Stomach (tissue), 9 donors: Measurements from ENCODE around the gene SPEM2. TPM values are rescaled to one million over a fixed set of nuclear protein-coding genes. Genes with fewer than 3 reads are reported as not detected.
A peak's percentile ranks its signal among the peaks of the same experiment; 100 is the strongest.

Source experiments
- DNase-seq, 2 donors: peaks; one replicate each; pipeline versions ENCODE4 v3.0.0 to v3.0.0-alpha.2; 2013 to 2019
- H3K27ac ChIP-seq, 5 donors: fragments of 200-600 bp in 4 of 5; sonication (generic) in 4 of 5; one replicate each; pipeline ENCODE4 v1.5.1; 2013 to 2019; ENCODE audit warnings: mild to moderate bottlenecking in 1 of 5, moderate library complexity in 1 of 5
- H3K27me3 ChIP-seq, 3 donors: fragments of 200-600 bp; sonication (generic); one replicate each; pipeline ENCODE4 v1.5.1; 2017 to 2019; ENCODE audit warnings: mixed run types in 1 of 3
- H3K36me3 ChIP-seq, 4 donors: fragments of 200-600 bp; sonication (generic); 1 replicate in 3 of 4; 2 replicates in 1 of 4; pipeline ENCODE4 v1.5.1; 2016 to 2019
- H3K4me1 ChIP-seq, 4 donors: fragments of 200-600 bp; sonication (generic); one replicate each; pipeline ENCODE4 v1.5.1; 2016 to 2019
- H3K4me3 ChIP-seq, 4 donors: fragments of 200-600 bp; sonication (generic) in 3 of 4; one replicate each; pipeline ENCODE4 v1.5.1; 2016 to 2019; ENCODE audit warnings: mild to moderate bottlenecking in 1 of 4
- H3K9me3 ChIP-seq, 4 donors: fragments of 200-600 bp; sonication (generic); one replicate each; pipeline ENCODE4 v1.5.1; 2016 to 2019
- CTCF ChIP-seq, 7 experiments: fragments of 450-650 bp in 4 of 7; fragments of 200-600 bp in 3 of 7; sonication (generic) in 3 of 7; IDR thresholded peaks; one replicate each; pipeline ENCODE4 v1.5.1; 2016 to 2019; ENCODE audit warnings: antibody characterized with exemption in 7 of 7, control low read depth in 2 of 7, mild to moderate bottlenecking in 1 of 7
- EP300 ChIP-seq: sonication (generic); formaldehyde crosslinking; IDR thresholded peaks from one replicate; pipeline ENCODE4 v1.6.1; 2017; ENCODE audit warnings: antibody characterized with exemption
- POLR2A ChIP-seq, 4 donors: fragments of 450-650 bp; IDR thresholded peaks; one replicate each; pipeline ENCODE4 v1.6.1; 2016; ENCODE audit warnings: antibody characterized with exemption in 4 of 4, control low read depth in 2 of 4, mild to moderate bottlenecking in 1 of 4, moderate library complexity in 1 of 4
- POLR2AphosphoS5 ChIP-seq, 3 donors: sonication (generic); formaldehyde crosslinking; IDR thresholded peaks; one replicate each; pipeline ENCODE4 v1.6.1; 2016; ENCODE audit warnings: antibody characterized with exemption in 3 of 3
- WGBS, 5 donors: extraction: QIAGEN DNeasy Blood & Tissue Kit in 3 of 5; methylation state at CpG; one replicate each; pipeline versions ENCODE4 v1.1.5 to v1.1.7; 2013 to 2018; 5-methylcytosine and 5-hydroxymethylcytosine counted together
- intact Hi-C: fragments of 100-400 bp; cut with DNase I; formaldehyde crosslinking; loops from one replicate; pipeline ENCODE4 v1.15.1; 2023; ENCODE audit warnings: low total_unique reads
- polyA plus RNA-seq, 3 donors: library from polyadenylated mRNA; stranded (reverse); fragments of 200-250 nt; gene quantifications; one replicate each; pipeline ENCODE4 v1.2.3, GENCODE V29; 2013
- total RNA-seq, 5 donors: library from RNA; depleted of rRNA; stranded (reverse); fragments of >200 nt; gene quantifications; one replicate each; pipeline versions ENCODE4 v1.1.0 to v1.2.3, GENCODE V29; 2014 to 2016
- donor health status: healthy with polysubstance abuse.
- donor health status: Bipolar disorder and iron deficiency.
- donor health status: healthy.

SPEM2 gene
- total and polyA plus RNA-seq, 8 donors = not detected

- H3K9me3 ChIP-seq = no peaks in the 10 kb centered on the region
- peak in 2 of 3 donors; percentile 36 to 52 for TF ChIP-seq POLR2AphosphoS5 (IDR thresholded peaks at IDR 0.05)
- no peak for TF ChIP-seq POLR2A (IDR thresholded peaks at IDR 0.05)
- H3K27me3 ChIP-seq = no peaks in the 10 kb centered on the region
- peaks cover 48 to 85% (median 72%) of the 10 kb centered on the region in 4 donors for H3K4me1 ChIP-seq
- H3K36me3 ChIP-seq = no peaks in the 10 kb centered on the region
- peak in 1 of 2 donors; percentile 72 for DNase-seq
- H3K4me3 ChIP-seq = no peak overlapping the region
- 57 to 66% (median 65%) methylated on average over 15 of the region's 15 CpGs for WGBS, 5 donors
- intact Hi-C loops = loop anchor here (5.0 kb wide), 1 partner anchor 39 kb away; the partner anchor contains the start of genes FGF11 and TMEM102
- peak overlapping the region in 4 of 5 donors; percentile 97 to 100 (median 100) for H3K27ac ChIP-seq
These were observed 50.5 kb downstream of the SPEM2 start for GRCh38 chr17:7475764-7476422.

GRCh38 chr17:7476494-7476893 is 51.1 kb downstream of the SPEM2 start:
- H3K27ac ChIP-seq = peak overlapping the region in 4 of 5 donors; percentile 97 to 100 (median 100)
- WGBS, 5 donors = 30 to 35% (median 32%) methylated on average over 3 of the region's 3 CpGs
- peak overlapping the region in 1 of 4 donors; percentile 92 for H3K4me3 ChIP-seq

GRCh38 chr17:7476951-7477350 is 51.5 kb downstream of the SPEM2 start:
- Histone ChIP-seq H3K27ac (peak overlapping the region in 4 of 5 donors; percentile 97 to 100 (median 100)), H3K4me3 (peak overlapping the region in 2 of 4 donors; percentile 87 to 92), H3K4me1 (peaks cover 42 to 85% (median 65%) of the 10 kb centered on the region in 4 donors), H3K36me3 (no peaks in the 10 kb centered on the region), H3K27me3 (no peaks in the 10 kb centered on the region), H3K9me3 (no peaks in the 10 kb centered on the region)
- DNase-seq = no peak
- TF ChIP-seq CTCF (IDR thresholded peaks at IDR 0.05) = no peak
- TF ChIP-seq EP300 = no peak
- TF ChIP-seq POLR2A (IDR thresholded peaks at IDR 0.05) = no peak
- 79 to 90% (median 86%) methylated on average over 4 to 5 of the region's 5 CpGs for WGBS, 5 donors
- intact Hi-C loops = loop anchor here (5.0 kb wide), 1 partner anchor 40 kb away; the partner anchor contains the start of genes FGF11 and TMEM102

More at GRCh38 chr17:7476494-7476893, 51.1 kb downstream of the SPEM2 start:
- Histone ChIP-seq H3K4me1 (peaks cover 46 to 85% (median 68%) of the 10 kb centered on the region in 4 donors), H3K36me3 (no peaks in the 10 kb centered on the region), H3K27me3 (no peaks in the 10 kb centered on the region), H3K9me3 (no peaks in the 10 kb centered on the region)
- TF ChIP-seq CTCF (IDR thresholded peaks at IDR 0.05) (no peak), POLR2AphosphoS5 (IDR thresholded peaks at IDR 0.05) (no peak)
- intact Hi-C loops = loop anchor here (5.0 kb wide), 1 partner anchor 39 kb away; the partner anchor contains the start of genes FGF11 and TMEM102
- no peak for DNase-seq

Other genes with a start within 250 kb of the SPEM2 start
Only the 30 nearest of the 39 such genes appear.
- gene GABARAP, start 183.2 kb upstream of the SPEM2 start, total RNA-seq = 100 to 1,000 TPM; 111 to 419 (median 206) TPM
- 1,000 to 10,000 TPM in 1 of 3 donors, 100 to 1,000 TPM in 2; 773 to 1,252 (median 934) TPM for gene GABARAP, start 183.2 kb upstream of the SPEM2 start, polyA plus RNA-seq
- 10 to 100 TPM; 23.9 to 82.8 (median 54.0) TPM for gene CTDNEP1, start 173.9 kb upstream of the SPEM2 start, total RNA-seq
- gene CTDNEP1, start 173.9 kb upstream of the SPEM2 start, polyA plus RNA-seq = 10 to 100 TPM; 71.8 to 85.1 (median 75.9) TPM
- 10 to 100 TPM in 3 of 5 donors, 1 to 10 TPM in 1, not detected in 1; 8.4 to 19.5 (median 13.6) TPM for gene ELP5, start 173.4 kb upstream of the SPEM2 start, total RNA-seq
- gene ELP5, start 173.4 kb upstream of the SPEM2 start, polyA plus RNA-seq = 10 to 100 TPM; 24.4 to 45.2 (median 28.5) TPM
- gene CLDN7, start 163.1 kb upstream of the SPEM2 start, total RNA-seq = 100 to 1,000 TPM in 1 of 5 donors, 10 to 100 TPM in 2, 1 to 10 TPM in 2; 1.8 to 829 (median 17.4) TPM
- 100 to 1,000 TPM in 1 of 3 donors, 1 to 10 TPM in 2; 3.1 to 114 (median 9.9) TPM for gene CLDN7, start 163.1 kb upstream of the SPEM2 start, polyA plus RNA-seq
- 10 to 100 TPM in 2 of 5 donors, 1 to 10 TPM in 3; 3.5 to 26.6 (median 7.0) TPM for gene SLC2A4, start 143.9 kb upstream of the SPEM2 start, total RNA-seq
- gene SLC2A4, start 143.9 kb upstream of the SPEM2 start, polyA plus RNA-seq = 10 to 100 TPM in 1 of 3 donors, 1 to 10 TPM in 1, under 1 TPM in 1; 0.92 to 15.9 (median 1.4) TPM
- gene YBX2, start 131.0 kb upstream of the SPEM2 start, total RNA-seq = 10 to 100 TPM in 1 of 5 donors, 1 to 10 TPM in 1, under 1 TPM in 2, not detected in 1; 0.43 to 72.4 (median 1.1) TPM
- gene YBX2, start 131.0 kb upstream of the SPEM2 start, polyA plus RNA-seq = 1 to 10 TPM; 1.2 to 6.5 (median 1.8) TPM
- 100 to 1,000 TPM in 4 of 5 donors, 10 to 100 TPM in 1; 86.9 to 189 (median 137) TPM for gene EIF5A, start 118.0 kb upstream of the SPEM2 start, total RNA-seq
- 100 to 1,000 TPM; 341 to 438 (median 394) TPM for gene EIF5A, start 118.0 kb upstream of the SPEM2 start, polyA plus RNA-seq
- 10 to 100 TPM; 23.9 to 91.6 (median 55.9) TPM for gene GPS2, start 110.3 kb upstream of the SPEM2 start, total RNA-seq
- gene GPS2, start 110.3 kb upstream of the SPEM2 start, polyA plus RNA-seq = 10 to 100 TPM; 74.3 to 84.9 (median 79.7) TPM
- 10 to 100 TPM; 17.8 to 84.0 (median 36.4) TPM for gene NEURL4, start 96.3 kb upstream of the SPEM2 start, total RNA-seq
- 10 to 100 TPM in 2 of 3 donors, 1 to 10 TPM in 1; 6.9 to 22.2 (median 15.6) TPM for gene NEURL4, start 96.3 kb upstream of the SPEM2 start, polyA plus RNA-seq
- gene ACAP1, start 89.1 kb upstream of the SPEM2 start, total RNA-seq = 10 to 100 TPM in 4 of 5 donors, 1 to 10 TPM in 1; 8.3 to 33.3 (median 14.7) TPM
- gene ACAP1, start 89.1 kb upstream of the SPEM2 start, polyA plus RNA-seq = 1 to 10 TPM; 4.4 to 6.4 (median 6.2) TPM
- gene KCTD11, start 73.5 kb upstream of the SPEM2 start, total RNA-seq = 10 to 100 TPM in 1 of 5 donors, 1 to 10 TPM in 3, under 1 TPM in 1; 0.58 to 11.0 (median 3.5) TPM
- 10 to 100 TPM in 1 of 3 donors, 1 to 10 TPM in 2; 8.9 to 14.1 (median 9.4) TPM for gene KCTD11, start 73.5 kb upstream of the SPEM2 start, polyA plus RNA-seq
- not detected for gene TMEM95, start 70.5 kb upstream of the SPEM2 start, total RNA-seq
- gene TMEM95, start 70.5 kb upstream of the SPEM2 start, polyA plus RNA-seq = not detected
- 10 to 100 TPM in 3 of 5 donors, 1 to 10 TPM in 2; 5.7 to 37.1 (median 22.2) TPM for gene TNK1, start 44.5 kb upstream of the SPEM2 start, total RNA-seq
- gene TNK1, start 44.5 kb upstream of the SPEM2 start, polyA plus RNA-seq = 10 to 100 TPM in 1 of 3 donors, 1 to 10 TPM in 2; 6.0 to 12.1 (median 7.8) TPM
- 100 to 1,000 TPM in 1 of 5 donors, 10 to 100 TPM in 2, 1 to 10 TPM in 1, not detected in 1; 7.9 to 101 (median 29.6) TPM for gene PLSCR3, start 31.1 kb upstream of the SPEM2 start, total RNA-seq
- 10 to 100 TPM; 21.9 to 27.1 (median 24.4) TPM for gene PLSCR3, start 31.1 kb upstream of the SPEM2 start, polyA plus RNA-seq
- gene TMEM256, start 21.5 kb upstream of the SPEM2 start, total RNA-seq = 100 to 1,000 TPM in 2 of 5 donors, 10 to 100 TPM in 2, not detected in 1; 39.8 to 347 (median 161) TPM
- gene TMEM256, start 21.5 kb upstream of the SPEM2 start, polyA plus RNA-seq = 100 to 1,000 TPM; 189 to 282 (median 279) TPM
- 10 to 100 TPM in 3 of 5 donors, 1 to 10 TPM in 2; 4.6 to 42.0 (median 13.8) TPM for gene NLGN2, start 17.8 kb upstream of the SPEM2 start, total RNA-seq
- 1 to 10 TPM; 1.7 to 7.9 (median 1.8) TPM for gene NLGN2, start 17.8 kb upstream of the SPEM2 start, polyA plus RNA-seq
- not detected for gene SPEM1, start 5.3 kb upstream of the SPEM2 start, total RNA-seq
- under 1 TPM in 1 of 3 donors, not detected in 2; 0.20 TPM for gene SPEM1, start 5.3 kb upstream of the SPEM2 start, polyA plus RNA-seq
- not detected for gene SPEM3, start 3.2 kb downstream of the SPEM2 start, total RNA-seq
- not detected for gene SPEM3, start 3.2 kb downstream of the SPEM2 start, polyA plus RNA-seq
- 10 to 100 TPM in 2 of 5 donors, 1 to 10 TPM in 2, not detected in 1; 1.3 to 48.4 (median 9.0) TPM for gene TMEM102, start 9.8 kb downstream of the SPEM2 start, total RNA-seq
- gene TMEM102, start 9.8 kb downstream of the SPEM2 start, polyA plus RNA-seq = 1 to 10 TPM; 4.5 to 7.9 (median 6.4) TPM
- gene FGF11, start 13.9 kb downstream of the SPEM2 start, total RNA-seq = 10 to 100 TPM in 1 of 5 donors, under 1 TPM in 1, not detected in 3; 0.37 to 15.6 TPM
- 1 to 10 TPM in 1 of 3 donors, under 1 TPM in 1, not detected in 1; 0.50 to 2.9 TPM for gene FGF11, start 13.9 kb downstream of the SPEM2 start, polyA plus RNA-seq
- 1 to 10 TPM in 3 of 5 donors, not detected in 2; 1.8 to 6.4 (median 4.2) TPM for gene CHRNB1, start 19.4 kb downstream of the SPEM2 start, total RNA-seq
- 10 to 100 TPM in 2 of 3 donors, 1 to 10 TPM in 1; 9.2 to 12.0 (median 10.7) TPM for gene CHRNB1, start 19.4 kb downstream of the SPEM2 start, polyA plus RNA-seq
- gene ZBTB4, start 54.0 kb downstream of the SPEM2 start, total RNA-seq = 10 to 100 TPM; 15.8 to 31.5 (median 29.0) TPM
- gene ZBTB4, start 54.0 kb downstream of the SPEM2 start, polyA plus RNA-seq = 10 to 100 TPM; 16.3 to 18.0 (median 17.9) TPM
- not detected for gene SLC35G6, start 55.8 kb downstream of the SPEM2 start, total RNA-seq
- gene SLC35G6, start 55.8 kb downstream of the SPEM2 start, polyA plus RNA-seq = not detected
- gene POLR2A, start 58.8 kb downstream of the SPEM2 start, total RNA-seq = 100 to 1,000 TPM in 2 of 5 donors, 10 to 100 TPM in 3; 55.4 to 750 (median 85.2) TPM
- 10 to 100 TPM in 1 of 3 donors, 1 to 10 TPM in 2; 8.1 to 12.7 (median 10.0) TPM for gene POLR2A, start 58.8 kb downstream of the SPEM2 start, polyA plus RNA-seq
- gene TNFSF12, start 123.4 kb downstream of the SPEM2 start, total RNA-seq = 100 to 1,000 TPM in 1 of 5 donors, 10 to 100 TPM in 3, 1 to 10 TPM in 1; 6.1 to 199 (median 49.6) TPM
- gene TNFSF12, start 123.4 kb downstream of the SPEM2 start, polyA plus RNA-seq = 10 to 100 TPM; 31.7 to 48.0 (median 45.1) TPM
- 10 to 100 TPM; 15.6 to 55.4 (median 22.6) TPM for gene TNFSF13, start 133.1 kb downstream of the SPEM2 start, total RNA-seq
- 10 to 100 TPM; 24.0 to 35.9 (median 32.0) TPM for gene TNFSF13, start 133.1 kb downstream of the SPEM2 start, polyA plus RNA-seq
- 10 to 100 TPM; 22.0 to 78.6 (median 49.9) TPM for gene SENP3, start 136.3 kb downstream of the SPEM2 start, total RNA-seq
- gene SENP3, start 136.3 kb downstream of the SPEM2 start, polyA plus RNA-seq = 10 to 100 TPM; 39.3 to 55.0 (median 53.0) TPM
- 10 to 100 TPM; 11.1 to 19.2 (median 13.9) TPM for gene CD68, start 154.0 kb downstream of the SPEM2 start, total RNA-seq
- gene CD68, start 154.0 kb downstream of the SPEM2 start, polyA plus RNA-seq = 10 to 100 TPM; 13.8 to 39.6 (median 28.9) TPM
- 100 to 1,000 TPM in 3 of 5 donors, 10 to 100 TPM in 2; 64.8 to 188 (median 117) TPM for gene MPDU1, start 158.2 kb downstream of the SPEM2 start, total RNA-seq
- gene MPDU1, start 158.2 kb downstream of the SPEM2 start, polyA plus RNA-seq = 10 to 100 TPM; 27.2 to 67.4 (median 64.0) TPM
- 1 to 10 TPM in 1 of 5 donors, not detected in 4; 1.7 TPM for gene SOX15, start 164.5 kb downstream of the SPEM2 start, total RNA-seq
- 10 to 100 TPM in 1 of 3 donors, under 1 TPM in 2; 0.76 to 48.1 (median 0.81) TPM for gene SOX15, start 164.5 kb downstream of the SPEM2 start, polyA plus RNA-seq